Left ventricle myocardium inferior (tissue), 1 donor: ENCODE data around the gene HDC. TPM values are rescaled to one million over a fixed set of nuclear protein-coding genes. Genes with fewer than 3 reads are reported as not detected.

Source experiments
- DNase-seq: peaks from one replicate; pipeline ENCODE4 v3.0.0-alpha.2; 2020
- H3K27ac ChIP-seq: fragments of 200-600 bp; replicated peaks from 2 replicates; pipeline ENCODE4 v1.8.0; 2021
- H3K27me3 ChIP-seq: fragments of 200-600 bp; 2 replicates; pipeline ENCODE4 v1.8.0; 2021; ENCODE audit warnings: low read depth
- H3K36me3 ChIP-seq: fragments of 200-600 bp; 2 replicates; pipeline ENCODE4 v1.8.0; 2021
- H3K4me1 ChIP-seq: fragments of 200-600 bp; 2 replicates; pipeline ENCODE4 v1.8.0; 2021
- H3K4me3 ChIP-seq: fragments of 200-600 bp; 2 replicates; pipeline ENCODE4 v1.8.0; 2021; ENCODE audit warnings: mild to moderate bottlenecking, moderate library complexity
- H3K9me3 ChIP-seq: fragments of 200-600 bp; replicated peaks from 2 replicates; pipeline ENCODE4 v1.8.0; 2021
- intact Hi-C: fragments of 100-400 bp; cut with micrococcal nuclease; formaldehyde crosslinking; loops from one replicate; pipeline ENCODE4 v1.11.0; 2022
- total RNA-seq: library from RNA; stranded (reverse); fragmentation: NEBNext Ultra II Directional; extraction: Animal tissue kit (Norgen Biotek cat#: 25700); gene quantifications from one replicate; pipeline ENCODE4 v1.2.1, GENCODE V29; 2021
- TF ChIP-seq, protein P1 (sequence below): fragments of 200-600 bp; IDR thresholded peaks from 2 replicates; pipeline ENCODE4 v1.8.0; 2021; ENCODE audit warnings: antibody characterized with exemption, mild to moderate bottlenecking, borderline replicate concordance
- donor health status: DM: no; HTN: yes; CAD: no; lungs with severe emphysema.

HDC gene
- total RNA-seq, 1 donor from 2014 or later, result 0.52 TPM

DNA sequence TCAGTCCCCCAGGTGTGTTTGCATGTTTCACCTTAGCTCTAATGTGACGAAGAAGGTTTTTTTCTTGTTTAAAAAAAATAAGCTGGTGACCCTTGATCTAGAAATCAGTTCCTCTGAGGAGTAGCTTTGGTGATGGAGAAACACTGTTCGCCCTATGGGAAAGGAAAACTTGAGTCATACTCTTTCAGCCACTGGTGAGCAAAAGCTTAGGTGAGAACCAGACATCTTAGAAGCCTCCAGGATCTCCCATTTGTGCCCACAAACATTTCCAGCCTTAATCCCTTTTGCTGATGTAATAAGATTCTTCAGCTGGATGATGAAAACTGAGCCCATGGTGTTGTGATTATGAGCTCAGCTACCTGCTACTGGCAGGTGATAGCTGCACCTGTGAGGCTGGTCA lies 45.7 kb downstream of the HDC start:
- intact Hi-C loops, result no loop called here
- Histone ChIP-seq H3K27me3 (peaks cover 22% of the 10 kb centered on the region), H3K4me1 (no peaks in the 10 kb centered on the region), H3K4me3 (no peak overlapping the region), H3K9me3 (peaks cover 4% of the 10 kb centered on the region), H3K36me3 (no peaks in the 10 kb centered on the region), H3K27ac (no peak overlapping the region)
- DNase-seq, result no peak
- TF ChIP-seq, protein P1, sequence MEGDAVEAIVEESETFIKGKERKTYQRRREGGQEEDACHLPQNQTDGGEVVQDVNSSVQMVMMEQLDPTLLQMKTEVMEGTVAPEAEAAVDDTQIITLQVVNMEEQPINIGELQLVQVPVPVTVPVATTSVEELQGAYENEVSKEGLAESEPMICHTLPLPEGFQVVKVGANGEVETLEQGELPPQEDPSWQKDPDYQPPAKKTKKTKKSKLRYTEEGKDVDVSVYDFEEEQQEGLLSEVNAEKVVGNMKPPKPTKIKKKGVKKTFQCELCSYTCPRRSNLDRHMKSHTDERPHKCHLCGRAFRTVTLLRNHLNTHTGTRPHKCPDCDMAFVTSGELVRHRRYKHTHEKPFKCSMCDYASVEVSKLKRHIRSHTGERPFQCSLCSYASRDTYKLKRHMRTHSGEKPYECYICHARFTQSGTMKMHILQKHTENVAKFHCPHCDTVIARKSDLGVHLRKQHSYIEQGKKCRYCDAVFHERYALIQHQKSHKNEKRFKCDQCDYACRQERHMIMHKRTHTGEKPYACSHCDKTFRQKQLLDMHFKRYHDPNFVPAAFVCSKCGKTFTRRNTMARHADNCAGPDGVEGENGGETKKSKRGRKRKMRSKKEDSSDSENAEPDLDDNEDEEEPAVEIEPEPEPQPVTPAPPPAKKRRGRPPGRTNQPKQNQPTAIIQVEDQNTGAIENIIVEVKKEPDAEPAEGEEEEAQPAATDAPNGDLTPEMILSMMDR, result no peak

DNA sequence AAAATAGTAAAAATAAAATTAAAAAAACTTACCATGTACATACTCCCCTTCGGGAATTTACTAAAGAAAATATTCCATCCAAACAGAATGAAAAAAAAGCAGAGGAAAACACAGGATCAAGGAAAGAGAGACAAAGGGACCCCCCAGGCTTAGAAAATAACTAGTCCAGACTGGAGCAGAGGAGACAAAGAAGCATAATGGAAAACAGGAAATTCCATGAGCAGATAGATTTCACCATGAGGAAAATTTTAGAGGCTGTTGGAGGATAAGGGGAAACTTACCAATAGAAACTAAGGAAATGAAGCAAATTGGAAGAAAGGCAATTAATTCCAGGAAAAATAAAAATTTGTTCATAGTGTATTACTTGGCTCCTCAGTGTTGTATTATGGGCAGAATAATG lies 46.8 kb downstream of the HDC start:
- Histone ChIP-seq H3K9me3 (peaks cover 4% of the 10 kb centered on the region), H3K4me3 (no peak overlapping the region), H3K36me3 (no peaks in the 10 kb centered on the region), H3K4me1 (no peaks in the 10 kb centered on the region), H3K27me3 (peaks cover 22% of the 10 kb centered on the region), H3K27ac (no peak overlapping the region)
- no peak for DNase-seq
- TF ChIP-seq, protein P1, result no peak
- intact Hi-C loops, result no loop called here

DNA sequence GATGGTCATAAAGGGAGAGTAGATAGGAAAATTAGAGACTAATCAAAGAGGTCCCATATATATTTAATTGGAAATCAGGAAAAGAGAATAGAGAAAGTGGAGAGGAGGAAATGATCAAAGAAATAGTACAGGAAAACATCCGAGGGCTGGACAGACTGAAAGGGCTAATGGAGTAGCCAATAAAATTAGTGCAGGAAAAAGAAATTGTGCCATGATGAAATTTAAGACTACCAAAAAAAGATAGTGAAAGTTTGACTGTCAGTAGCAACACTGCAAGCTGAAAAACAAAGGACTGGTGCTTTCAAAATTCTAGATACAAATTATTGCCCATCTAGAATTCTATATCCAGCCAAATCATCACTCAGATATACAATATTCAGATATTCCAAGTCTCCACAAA lies 47.2 kb downstream of the HDC start:
- no peaks in the 10 kb centered on the region for H3K36me3 ChIP-seq

DNA sequence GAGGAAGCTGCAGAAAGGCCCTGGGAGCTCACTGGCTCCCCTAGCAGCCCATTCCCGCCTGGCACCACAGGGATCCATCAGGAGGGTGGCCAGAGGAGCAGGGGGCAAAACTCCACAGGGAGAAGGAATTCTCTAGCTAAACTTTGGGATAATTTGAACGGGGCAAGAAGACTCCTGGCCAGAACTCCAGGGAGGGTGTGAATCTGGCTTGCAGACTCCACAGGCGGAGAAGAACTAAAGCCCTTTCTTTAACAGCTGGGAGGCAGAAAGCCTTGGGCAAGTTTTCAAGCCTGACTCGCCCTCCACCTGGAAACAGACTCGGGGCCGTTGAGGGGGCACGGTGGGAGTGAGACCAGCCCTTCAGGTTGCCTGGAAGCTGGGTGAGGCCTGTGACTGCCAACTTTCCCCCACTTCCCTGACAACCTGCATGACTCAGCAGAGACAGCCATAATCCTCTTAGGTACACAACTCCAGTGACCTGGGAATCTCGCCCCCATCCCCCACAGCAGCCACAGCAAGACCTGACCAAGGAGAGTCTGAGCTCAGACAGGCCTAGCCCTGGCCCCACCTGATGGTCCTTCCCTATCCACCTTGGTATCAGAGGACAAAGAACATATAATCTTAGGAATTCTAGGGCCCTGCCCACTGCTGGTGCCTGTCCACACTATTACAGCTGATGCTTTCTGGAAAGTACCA lies 54.9 kb downstream of the HDC start:
- H3K27ac ChIP-seq, result no peak overlapping the region
- peaks cover 18% of the 10 kb centered on the region for H3K27me3 ChIP-seq
- DNase-seq, result no peak
- intact Hi-C loops, result no loop called here
- peaks cover 10% of the 10 kb centered on the region for H3K9me3 ChIP-seq
- no peaks in the 10 kb centered on the region for H3K4me1 ChIP-seq
- H3K4me3 ChIP-seq, result no peak overlapping the region
- H3K36me3 ChIP-seq, result no peaks in the 10 kb centered on the region
- TF ChIP-seq, protein P1, result no peak

More for the DNA sequence above, 47.2 kb downstream of the HDC start:
- intact Hi-C loops, result no loop called here
- Histone ChIP-seq H3K27me3 (peaks cover 22% of the 10 kb centered on the region), H3K4me3 (no peak overlapping the region), H3K27ac (no peak overlapping the region), H3K9me3 (peaks cover 4% of the 10 kb centered on the region), H3K4me1 (no peaks in the 10 kb centered on the region)
- TF ChIP-seq, protein P1, result no peak
- no peak for DNase-seq

DNA sequence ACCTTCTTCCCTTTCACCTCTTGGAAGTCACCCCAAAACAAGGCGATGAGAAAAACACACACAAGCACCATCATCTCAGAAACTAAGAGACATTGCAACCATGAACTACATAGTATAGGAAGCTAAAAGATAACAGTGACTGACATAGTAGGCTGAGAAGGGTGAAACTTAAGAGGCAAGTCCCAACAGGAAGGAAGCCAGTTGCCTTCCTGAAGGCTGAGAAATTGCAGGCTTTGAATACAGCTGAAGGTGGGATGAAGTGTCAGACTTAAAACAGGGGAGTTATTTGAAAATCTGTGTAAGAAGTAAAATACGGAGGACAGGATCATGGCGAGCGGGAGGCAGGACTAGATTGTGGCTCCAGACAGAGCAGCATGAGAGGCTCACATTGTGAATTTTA lies 55.7 kb downstream of the HDC start:
- H3K4me1 ChIP-seq, result no peaks in the 10 kb centered on the region
- no peaks in the 10 kb centered on the region for H3K36me3 ChIP-seq
- H3K9me3 ChIP-seq, result peaks cover 7% of the 10 kb centered on the region
- H3K4me3 ChIP-seq, result no peak overlapping the region
- DNase-seq, result no peak
- H3K27me3 ChIP-seq, result peaks cover 18% of the 10 kb centered on the region
- intact Hi-C loops, result no loop called here
- TF ChIP-seq, protein P1, result no peak
- H3K27ac ChIP-seq, result no peak overlapping the region
